ENCODE data around the gene SHOC2.
"Not testable (repeated sequence)": the region's sequence is repeated elsewhere in the genome, so short reads cannot be mapped to it uniquely, and the experiment has no call there.

Gene SHOC2

DNA sequence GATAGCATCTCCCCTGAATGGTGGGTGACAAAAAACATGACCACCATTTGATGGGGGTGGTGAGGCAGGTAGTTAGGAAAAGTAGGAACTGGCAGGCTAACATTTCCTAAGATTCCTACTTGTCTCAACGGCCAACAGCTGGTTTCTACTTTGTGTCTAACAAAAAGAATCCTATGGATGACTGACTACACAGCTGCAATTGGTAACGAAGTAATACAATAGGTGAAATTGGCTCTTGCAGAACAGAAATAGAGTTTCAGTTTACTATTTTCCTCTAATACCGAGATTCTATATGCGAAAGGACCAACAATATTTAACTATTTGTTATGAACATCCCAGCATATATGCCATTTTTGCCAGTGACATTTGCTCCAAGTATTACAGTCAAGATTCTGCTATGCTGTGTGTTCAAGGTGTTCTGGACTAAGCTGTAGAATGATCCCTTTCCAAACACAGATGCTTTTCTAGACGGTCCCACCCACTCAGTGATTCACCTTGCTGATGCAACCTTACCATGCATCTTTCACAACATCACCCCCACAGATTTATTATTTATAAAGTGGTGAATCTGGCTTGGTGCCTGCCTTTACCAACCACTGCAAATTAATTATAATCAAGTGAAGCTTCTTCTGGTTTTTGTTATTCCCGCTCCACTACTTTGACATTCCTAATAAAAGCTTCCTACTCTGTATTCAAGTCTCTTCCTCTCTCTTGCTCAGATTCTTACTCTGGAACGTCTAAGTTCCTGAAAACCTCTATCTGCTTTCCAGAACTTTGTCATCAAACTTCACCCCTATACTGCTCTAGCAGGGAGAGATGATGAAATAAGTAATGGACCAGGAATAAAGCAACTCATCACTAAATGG lies 17.2 kb upstream of the SHOC2 start:
- no peak for DNase-seq

DNA sequence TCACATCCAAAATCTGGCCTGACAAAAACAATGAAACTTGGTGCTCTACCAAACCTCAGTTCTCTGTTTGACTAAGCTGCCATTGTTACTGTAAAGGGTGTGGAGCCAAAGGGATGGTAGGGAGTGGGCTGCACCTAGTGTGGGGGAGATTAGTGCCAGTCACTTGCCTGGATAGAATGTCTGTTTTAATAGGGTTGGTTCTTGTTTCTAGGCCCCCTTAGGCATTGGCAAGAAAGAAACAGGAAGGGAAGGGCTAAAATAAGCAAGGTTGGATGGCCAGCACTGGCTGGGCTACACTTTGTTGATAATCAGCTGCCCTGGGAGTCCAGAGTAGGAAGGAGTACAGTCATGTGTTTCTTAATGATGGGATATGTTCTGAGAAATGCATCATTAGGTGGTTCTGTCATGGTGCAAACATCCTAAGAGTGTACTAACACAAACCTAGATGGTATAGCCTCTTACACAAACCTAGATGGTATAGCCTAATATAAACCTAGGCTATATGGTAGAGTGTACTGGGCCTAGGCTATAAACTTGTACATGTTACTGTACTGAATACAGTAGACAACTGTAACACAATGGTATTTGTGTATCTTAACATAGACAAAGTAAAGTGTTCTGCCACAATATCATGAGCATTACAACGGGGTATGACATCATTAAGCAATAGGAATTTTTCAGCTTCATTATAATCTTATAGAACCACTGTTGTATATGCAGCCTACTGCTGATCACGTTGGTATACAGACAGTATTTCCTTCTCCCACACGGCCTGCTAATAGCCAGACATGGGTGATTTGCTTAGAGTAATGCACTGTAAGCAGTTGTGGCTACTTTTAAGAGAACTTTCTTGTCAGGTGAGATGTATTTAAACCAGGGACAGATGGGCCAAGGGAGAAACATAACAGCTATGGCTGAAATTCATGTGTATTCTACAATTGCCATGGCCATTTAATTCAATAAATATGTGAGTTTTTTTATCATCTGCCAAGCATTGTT lies 15.8 kb upstream of the SHOC2 start:
- DNase-seq: no peak

DNA sequence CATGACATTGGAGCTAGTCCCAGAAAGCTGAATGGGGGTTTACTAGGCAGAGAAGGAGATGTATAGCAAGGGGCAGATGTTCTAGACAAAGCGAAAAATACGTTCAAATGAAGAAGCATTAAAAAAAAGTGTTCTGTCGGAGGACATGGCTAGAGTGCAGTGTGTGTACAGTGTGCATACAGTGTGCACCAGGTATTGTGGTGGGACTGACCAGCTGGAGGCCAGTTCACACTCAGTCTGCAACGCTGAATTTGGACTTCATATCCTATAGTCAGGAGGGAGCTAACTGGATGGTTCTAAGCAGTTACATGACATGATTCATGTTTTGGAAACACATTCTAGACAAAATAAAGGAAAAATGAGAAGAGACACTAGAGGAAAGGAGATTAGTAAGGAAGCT lies 9.3 kb upstream of the SHOC2 start:
- DNase-seq: no peak

DNA sequence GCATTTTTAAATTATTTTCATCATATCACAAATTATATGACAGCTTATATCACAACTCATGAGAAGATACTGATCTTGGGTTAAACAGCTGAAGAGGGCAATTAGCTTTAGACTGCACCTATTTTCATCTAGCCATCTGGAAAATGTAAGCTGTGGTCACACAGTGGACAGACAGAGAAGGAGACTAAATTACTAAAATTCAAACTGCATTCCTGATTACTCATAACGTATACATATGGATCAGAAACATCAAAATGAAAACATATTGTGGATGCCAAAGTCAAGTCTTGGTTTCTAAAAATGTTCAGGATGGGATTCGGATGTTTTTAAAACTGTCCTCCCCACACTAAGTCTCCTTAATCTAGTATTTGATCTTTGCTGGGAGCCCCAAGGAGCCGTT lies 7.0 kb upstream of the SHOC2 start:
- DNase-seq: no peak

DNA sequence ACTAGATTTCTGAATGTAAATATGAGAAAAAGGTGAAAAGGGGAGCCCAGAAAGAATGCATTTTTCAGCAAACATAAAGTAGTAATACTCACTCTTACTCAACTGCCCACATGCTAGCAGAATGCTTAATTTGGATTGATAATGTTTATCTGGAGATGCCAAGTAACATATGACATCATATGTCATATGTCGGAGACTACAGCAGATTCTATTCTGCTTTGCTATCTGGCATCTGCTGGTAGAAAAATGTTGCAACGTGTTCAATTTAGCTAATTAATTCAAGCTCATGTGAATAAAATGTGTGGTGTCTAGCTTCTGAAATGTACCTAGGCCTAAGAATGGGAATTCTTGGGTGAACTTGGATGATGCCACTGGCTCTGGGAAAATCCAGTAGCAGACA lies 5.0 kb upstream of the SHOC2 start:
- DNase-seq: no peak

DNA sequence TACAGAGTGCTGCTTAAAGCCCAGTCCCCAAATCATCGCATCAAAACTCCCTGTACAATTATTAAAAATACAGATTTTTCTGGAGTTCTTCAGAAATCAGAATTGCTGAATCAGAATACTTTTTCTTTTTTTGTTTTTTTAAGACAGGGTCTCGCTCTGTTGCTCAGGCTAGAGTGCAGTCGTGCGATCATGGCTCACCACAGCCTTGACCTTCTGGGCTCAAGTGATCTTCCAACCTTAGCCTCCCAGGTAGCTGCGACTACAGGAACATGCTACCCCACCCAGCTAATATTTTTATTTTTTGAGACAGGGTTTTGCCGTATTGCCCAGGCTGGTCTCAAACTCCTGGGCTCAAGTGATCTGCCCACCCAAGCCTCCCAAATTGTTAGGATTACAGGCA lies 4.4 kb upstream of the SHOC2 start:
- DNase-seq: no peak

DNA sequence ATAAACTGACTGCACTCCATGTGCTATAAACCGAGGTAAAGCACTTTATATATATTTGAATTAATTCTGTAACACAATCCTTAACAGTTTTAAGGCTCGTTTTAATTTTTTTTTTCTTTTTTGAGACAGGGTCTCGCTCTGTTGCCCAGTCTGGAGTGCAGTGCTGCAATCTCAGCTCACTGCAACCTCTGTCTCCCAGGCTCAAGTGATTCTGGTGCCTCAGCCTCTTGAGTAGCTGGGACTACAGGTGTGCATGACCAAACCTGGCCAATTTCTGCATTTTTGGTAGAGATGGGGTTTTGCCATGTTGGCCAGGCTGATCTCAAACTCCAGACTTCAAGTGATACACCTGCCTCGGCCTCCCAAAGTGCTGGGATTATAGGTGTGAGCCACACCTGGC lies 3.8 kb upstream of the SHOC2 start:
- not testable (repeated sequence) for DNase-seq

DNA sequence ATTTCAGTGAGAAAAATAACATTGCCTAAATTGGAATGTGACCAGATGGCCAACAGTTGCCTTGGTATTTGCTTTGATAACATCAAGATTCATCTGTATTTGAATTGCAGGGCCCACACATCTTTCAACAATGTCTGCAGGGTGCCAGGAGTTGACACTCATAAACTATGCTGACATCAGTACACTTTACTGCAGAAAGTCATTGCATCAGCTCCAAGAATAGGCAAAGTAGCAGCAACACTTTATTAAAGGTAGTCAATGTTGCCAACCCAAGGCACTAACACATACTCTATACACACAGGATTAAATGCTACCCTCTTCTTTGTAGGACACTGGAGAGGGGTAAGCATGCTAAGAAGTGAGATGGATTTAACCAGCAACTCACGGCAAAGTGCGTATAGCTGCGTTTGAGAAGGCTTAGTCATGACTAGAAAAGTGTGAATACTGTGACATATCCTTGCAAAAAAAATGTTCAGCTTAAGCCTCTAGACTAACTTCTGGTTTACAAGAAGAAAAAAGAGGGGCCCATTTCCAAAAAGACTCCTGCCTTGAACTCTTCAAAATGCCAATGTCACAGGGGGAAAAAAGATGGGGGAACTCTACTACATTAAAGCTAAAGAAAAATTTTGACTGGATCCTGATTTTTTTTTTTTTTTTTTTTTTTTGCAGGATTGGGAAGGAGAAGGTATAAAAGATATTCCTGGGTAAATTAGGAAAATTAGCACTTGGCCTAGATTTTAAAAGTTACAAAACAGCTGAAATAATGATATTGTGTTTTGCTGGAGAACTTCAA lies 2.7 kb upstream of the SHOC2 start:
- no peak for DNase-seq

DNA sequence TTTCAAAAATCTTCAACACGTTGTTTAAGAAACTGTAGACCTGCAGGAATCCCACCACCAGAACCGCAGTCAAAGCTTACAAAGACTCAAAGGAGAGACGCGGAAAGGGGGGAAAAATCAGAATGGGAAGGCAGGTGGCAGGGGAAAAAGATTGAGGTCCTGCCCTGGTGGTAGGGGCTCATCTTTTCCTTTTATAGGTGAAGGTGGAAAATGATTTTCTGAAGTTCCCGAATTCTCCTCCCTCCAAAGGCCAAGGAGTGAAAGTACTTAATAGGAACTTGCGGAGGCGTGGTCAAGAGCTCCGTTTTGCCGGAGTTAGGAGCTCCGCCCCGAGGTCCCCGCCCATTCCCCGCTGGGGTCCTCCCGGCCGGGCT lies 1.1 kb upstream of the SHOC2 start:
- DNase-seq: peak; percentile 93 to 97

DNA sequence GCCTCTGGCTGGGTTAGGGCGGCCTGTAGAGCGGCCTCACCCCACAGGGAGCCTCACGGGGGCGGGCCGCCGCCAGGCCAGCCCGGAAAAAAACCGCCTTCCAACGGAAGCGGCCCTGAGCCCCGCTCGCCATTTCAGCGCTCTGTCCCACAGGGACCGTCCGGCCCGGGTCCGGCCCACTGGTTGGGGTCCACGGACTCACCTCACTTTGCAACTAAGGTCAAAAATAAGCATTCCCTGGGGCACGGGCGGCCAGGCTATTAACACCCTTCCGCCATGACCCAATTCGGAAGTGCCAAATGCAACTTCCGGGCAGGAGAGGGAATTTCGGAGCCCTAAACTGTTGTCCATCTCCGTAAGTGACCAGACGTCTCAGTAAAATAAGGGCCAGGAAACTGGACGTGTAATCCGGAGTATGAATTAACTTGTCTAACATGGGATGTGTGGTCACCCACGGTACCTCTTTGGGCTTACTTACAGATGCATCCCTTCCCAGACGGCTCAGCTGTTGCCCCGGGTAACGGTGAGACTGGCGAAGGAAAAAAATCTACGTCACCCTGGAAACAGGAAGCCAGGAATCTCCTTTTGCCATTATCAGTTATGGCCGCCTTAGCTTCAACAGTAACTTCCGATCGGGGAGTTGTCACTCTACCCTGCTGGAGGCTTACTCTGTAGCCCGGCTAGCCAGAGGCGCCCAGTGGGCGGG lies 608 bp upstream of the SHOC2 start, which contains the start of gene BBIP1:
BBIP1 (minus strand) TSS at position 538 of the 706 bp plus-strand sequence. CDS start 1,023 bp downstream, outside the sequence.
- DNase-seq: peak; percentile 99 to 100

DNA sequence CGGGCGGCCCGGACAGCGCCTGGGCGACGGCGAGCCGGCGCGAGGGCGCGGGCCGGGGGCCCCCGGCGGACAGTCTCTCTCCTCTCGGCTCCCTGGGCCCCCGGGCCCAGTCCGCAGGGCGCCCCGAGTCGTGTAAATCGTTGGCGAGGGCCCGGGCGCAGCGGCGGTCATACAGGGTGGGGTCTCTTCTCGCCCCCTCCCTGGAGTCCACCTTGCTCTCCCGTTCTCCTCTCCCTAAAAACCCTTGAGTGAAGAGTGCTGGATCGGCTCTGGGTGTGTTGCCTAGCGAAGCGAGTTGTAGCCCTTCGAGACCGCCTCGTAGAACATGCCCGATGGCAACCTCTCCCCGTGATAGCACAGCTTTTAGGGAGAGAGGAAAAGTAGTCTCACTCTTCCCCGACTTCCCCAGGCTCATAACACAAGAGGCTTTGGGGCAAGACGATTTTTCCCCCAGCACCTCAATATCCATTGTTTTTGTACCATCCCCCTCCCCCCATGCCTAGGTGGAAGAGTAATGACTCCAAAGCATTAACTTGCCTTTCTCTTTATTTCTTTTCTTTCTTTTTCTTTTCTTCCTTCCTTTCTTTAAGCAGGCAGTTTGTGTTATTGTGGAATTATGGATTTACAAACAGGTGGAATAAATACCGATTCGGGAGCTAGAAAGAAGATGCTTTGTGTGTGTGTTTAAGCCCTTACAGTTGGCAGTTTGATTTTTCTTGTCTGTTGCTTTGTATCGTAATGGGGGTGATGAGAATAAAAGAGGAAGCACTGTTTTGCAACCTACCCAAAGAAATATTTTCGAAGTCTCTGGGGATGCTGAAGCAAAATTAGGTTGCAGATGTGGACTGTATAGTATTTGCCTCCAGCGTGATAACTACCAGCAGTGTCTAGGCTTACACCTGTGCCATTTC lies 822 bp downstream of the SHOC2 start:
- DNase-seq: peak; percentile 61

DNA sequence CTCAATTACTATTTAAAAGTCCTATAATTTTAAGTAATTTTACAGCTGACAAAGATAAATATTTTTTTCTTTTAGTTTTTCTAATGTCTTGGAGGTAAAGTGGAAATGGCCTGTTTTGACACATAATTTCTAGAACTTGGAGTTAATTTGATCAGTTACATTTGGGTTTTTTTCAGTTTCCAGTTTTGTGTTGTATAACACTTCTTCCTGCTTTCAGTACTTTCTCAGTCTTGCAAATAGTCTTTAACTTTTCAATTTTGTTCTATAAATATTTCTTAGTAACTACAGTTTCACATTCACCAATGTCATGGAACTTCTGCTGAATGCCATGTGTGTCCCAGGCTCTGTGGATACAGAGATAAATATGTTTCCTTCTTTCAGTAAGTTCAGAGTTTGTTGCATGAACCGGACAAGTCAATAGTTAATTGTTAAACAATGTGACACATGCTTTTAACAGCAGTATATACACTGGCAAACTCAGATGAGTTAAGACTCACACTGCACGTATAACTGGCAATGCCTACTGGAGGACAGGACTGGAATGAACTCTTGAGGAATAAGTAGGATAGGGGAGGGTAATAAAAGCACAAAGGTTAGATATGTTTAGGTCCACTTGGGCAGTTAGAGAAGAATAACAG lies 4.6 kb downstream of the SHOC2 start:
- DNase-seq: no peak

DNA sequence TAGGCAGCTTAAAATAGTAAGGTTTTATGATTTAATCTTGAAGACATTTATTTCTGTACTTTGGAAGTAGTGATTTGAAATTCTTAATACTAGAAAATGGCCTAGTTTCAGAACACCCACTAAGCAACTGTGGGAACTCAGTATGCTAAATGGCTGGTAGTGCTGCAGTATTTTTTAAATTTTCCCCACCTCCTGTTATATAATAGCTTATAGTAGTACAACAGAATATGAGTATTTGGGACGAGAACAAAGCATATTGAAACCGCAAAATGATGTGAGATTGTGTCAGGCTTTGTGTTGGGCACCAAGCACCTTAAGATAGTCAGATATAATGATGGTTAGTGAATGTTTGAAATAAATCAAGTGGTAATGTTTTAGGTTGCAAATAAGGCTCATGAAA lies 8.1 kb downstream of the SHOC2 start:
- no peak for DNase-seq

DNA sequence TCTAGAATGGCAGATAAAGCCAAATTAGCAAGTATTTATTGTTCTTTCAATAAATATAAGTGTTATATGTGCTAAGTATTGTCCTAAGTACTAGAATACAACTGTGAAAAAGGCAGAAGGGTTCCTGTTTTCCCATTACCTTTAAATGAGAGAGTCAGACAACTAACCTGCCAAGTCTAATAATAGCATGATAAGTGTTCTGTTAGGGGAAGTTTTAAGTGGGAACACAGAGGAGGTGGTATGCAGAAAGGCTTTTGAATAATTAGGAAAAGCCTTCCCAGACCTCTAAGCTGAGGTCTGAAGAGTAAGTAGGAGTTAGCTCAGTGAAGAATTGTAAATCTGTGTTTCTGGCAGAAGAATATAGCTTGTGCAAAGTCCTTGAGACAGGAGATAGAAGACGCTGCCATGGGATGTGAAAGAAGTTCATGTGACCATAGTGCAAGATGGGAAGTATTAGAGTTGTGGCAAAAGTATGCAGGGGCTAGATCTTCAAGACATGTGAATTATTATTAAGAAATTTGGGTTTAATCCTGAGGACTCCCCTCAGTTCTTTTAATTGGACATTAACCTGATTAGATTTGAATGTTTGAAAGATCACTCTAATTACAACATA lies 12.5 kb downstream of the SHOC2 start:
- DNase-seq: peak in 1 of 2 donors; percentile 12

DNA sequence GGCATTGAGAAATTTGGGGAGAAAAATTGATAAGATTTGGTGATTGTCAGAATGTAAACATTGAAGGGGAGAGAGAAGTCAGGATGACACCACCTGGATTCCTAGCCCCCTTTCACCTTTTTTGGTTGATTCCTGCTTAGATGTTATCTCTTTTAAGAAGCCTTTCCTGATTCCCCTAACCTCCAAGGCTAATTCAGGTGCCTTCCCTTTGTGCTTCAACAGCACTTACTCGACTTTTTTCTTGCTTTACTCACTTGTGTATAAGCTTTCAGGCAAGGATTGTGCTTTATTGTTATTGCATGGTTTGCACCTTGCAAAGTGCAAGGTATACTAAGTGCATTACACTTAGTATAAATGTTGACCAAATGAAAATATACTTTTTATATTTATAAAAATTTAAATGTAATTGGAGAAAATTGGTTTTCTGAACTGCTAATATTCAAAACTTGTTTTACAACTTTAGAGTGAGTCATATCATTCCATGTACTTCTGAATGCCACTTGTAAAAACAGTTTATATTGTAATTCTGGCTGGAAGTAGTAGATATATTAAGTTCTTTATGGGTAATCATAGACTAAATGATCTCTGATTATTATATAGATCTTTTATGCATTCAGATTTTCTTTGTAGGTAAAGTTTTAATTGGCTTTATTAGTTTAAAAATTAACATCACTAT lies 13.2 kb downstream of the SHOC2 start:
- no peak for DNase-seq

DNA sequence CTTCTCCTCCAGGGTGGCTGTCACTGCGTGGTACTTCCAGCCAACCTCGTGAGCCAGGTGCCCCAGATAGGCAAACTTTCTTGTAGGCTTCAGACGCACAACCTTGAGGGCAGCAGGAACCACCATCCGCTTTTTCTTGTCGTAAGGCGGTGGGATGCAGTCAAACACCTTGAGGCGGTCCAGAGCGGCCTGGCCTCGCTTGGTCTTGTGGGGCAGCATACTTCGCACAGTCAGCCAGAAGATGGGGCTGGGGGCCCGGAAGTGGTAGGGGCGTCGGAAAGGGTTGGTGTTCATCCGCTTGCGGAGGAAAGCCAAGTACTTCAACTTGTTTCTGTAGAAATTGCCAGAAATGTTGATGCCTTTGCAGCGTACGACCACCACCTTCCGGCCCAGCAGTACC lies 17.4 kb downstream of the SHOC2 start:
- no peak for DNase-seq

DNA sequence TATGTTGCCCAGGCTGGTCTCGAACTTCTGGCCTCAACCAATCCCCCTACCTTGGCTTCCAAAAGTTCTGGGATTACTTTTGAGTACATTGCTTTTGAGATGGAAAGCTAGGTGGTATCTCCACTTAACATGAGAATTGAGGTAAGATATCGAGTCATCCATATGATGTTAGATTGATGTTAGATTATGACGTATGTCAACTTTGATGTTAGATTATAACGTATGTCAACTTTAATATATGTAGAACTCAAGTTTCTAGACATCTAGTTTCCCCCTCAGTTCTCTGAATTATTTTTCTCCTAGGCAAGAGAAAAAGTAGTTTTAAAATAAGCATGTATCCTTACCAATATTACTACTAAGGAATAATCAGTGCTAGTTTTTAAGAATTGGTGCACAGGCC lies 20.0 kb downstream of the SHOC2 start:
- DNase-seq: no peak

DNA sequence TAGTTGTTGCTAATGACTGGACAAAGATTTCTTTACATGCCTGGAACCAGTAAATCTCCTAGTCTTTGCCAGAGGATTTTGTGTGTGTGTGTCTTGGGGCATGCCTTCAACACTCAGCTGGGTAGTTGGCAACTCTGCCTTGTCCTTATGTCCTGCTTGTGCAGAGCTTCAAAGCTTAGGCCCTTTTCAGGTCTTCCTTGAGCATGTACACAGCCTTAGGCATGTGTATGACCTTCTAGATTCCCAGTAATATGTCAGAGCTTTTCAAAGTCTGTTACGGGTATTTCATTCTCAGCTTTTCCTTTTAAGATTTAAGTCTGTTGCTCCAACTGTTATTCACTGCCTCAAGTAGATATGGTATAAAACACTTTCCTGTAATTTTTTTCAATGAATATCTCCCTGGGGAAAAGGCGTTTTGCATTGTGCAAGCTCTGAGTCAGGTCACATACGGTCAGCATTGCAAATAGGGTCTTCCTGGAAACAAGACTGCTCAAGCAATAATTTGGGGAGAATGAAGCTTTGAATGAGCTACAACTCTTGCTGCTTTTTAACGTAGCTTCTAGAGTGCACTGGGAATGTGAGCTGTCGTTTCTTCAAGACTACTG lies 25.5 kb downstream of the SHOC2 start:
- peak in 1 of 2 donors; percentile 5 for DNase-seq

DNA sequence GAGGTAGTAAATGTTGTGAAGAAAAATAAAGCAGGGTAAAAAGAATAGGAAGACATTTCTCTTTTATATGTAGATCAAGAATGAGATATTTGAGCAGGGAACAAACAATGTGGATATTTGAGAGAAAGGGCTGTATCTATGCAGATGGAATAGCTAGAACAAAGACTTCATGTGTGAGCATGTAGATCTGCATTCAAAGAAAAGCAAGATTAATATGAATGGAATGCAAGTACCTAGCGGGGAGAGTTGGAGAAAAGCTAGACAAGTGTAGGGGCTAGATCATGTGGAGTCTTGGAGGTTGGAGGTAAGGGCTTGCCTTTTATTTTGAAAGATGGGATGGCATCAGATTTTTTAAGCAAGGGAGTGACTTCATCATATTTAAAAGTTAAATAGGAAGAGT lies 27.1 kb downstream of the SHOC2 start:
- no peak for DNase-seq

Data from inflammatory macrophage treated with lipopolysaccharide for 1 hour (primary cell).